ENCODE measurements around the gene DAPK2.
"Not testable (repeated sequence)": the region's sequence is repeated elsewhere in the genome, so short reads cannot be mapped to it uniquely, and the experiment has no call there.

The DAPK2 gene

GRCh38 chr15:63968700-63969099 is 77.6 kb downstream of the DAPK2 start:
- Histone ChIP-seq H2AFZ (ENCODE audit: low read depth, low read length) (no peak overlapping the region), H4K20me1 (ENCODE audit: insufficient read depth, low read length) (no peaks in the 10 kb centered on the region), H3K4me2 (ENCODE audit: insufficient read depth, low read length) (no peak overlapping the region), H3K27me3 (ENCODE audit: insufficient read depth, low read length, poor library complexity) (peaks cover 3% of the 10 kb centered on the region), H3K79me2 (ENCODE audit: insufficient read depth, low read length) (no peaks in the 10 kb centered on the region), H3K9me3 (ENCODE audit: insufficient read depth, low read length, severe bottlenecking) (no peaks in the 10 kb centered on the region), H3K4me3 (ENCODE audit: low read depth in 1 of 2, low read length in 2 of 2) (no peak overlapping the region), H3K27ac (ENCODE audit: low read length) (no peak overlapping the region), H3K4me1 (ENCODE audit: insufficient read depth, low read length) (no peaks in the 10 kb centered on the region), H3K36me3 (ENCODE audit: insufficient read depth, low read length) (no peaks in the 10 kb centered on the region), H3K9ac (ENCODE audit: low read depth, low read length) (no peak overlapping the region)
- ATAC-seq (ENCODE audit: insufficient read depth, low read depth) (no peak), DNase-seq (no peak)
- TF ChIP-seq EZH2 (IDR thresholded peaks at IDR 0.05; ENCODE audit: borderline replicate concordance, low read depth, low read length, severe bottlenecking), result no peak

GRCh38 chr15:63968122-63968524 is 78.2 kb downstream of the DAPK2 start:
- Histone ChIP-seq H3K27ac (ENCODE audit: low read length) (no peak overlapping the region), H3K4me2 (ENCODE audit: insufficient read depth, low read length) (no peak overlapping the region), H3K4me3 (ENCODE audit: low read depth in 1 of 2, low read length in 2 of 2) (no peak overlapping the region), H3K4me1 (ENCODE audit: insufficient read depth, low read length) (no peaks in the 10 kb centered on the region), H3K79me2 (ENCODE audit: insufficient read depth, low read length) (no peaks in the 10 kb centered on the region), H3K27me3 (ENCODE audit: insufficient read depth, low read length, poor library complexity) (peaks cover 3% of the 10 kb centered on the region), H2AFZ (ENCODE audit: low read depth, low read length) (no peak overlapping the region), H3K9me3 (ENCODE audit: insufficient read depth, low read length, severe bottlenecking) (no peaks in the 10 kb centered on the region), H3K36me3 (ENCODE audit: insufficient read depth, low read length) (no peaks in the 10 kb centered on the region), H3K9ac (ENCODE audit: low read depth, low read length) (no peak overlapping the region), H4K20me1 (ENCODE audit: insufficient read depth, low read length) (no peaks in the 10 kb centered on the region)
- ATAC-seq (ENCODE audit: insufficient read depth, low read depth) (no peak), DNase-seq (no peak)
- TF ChIP-seq, protein P1, sequence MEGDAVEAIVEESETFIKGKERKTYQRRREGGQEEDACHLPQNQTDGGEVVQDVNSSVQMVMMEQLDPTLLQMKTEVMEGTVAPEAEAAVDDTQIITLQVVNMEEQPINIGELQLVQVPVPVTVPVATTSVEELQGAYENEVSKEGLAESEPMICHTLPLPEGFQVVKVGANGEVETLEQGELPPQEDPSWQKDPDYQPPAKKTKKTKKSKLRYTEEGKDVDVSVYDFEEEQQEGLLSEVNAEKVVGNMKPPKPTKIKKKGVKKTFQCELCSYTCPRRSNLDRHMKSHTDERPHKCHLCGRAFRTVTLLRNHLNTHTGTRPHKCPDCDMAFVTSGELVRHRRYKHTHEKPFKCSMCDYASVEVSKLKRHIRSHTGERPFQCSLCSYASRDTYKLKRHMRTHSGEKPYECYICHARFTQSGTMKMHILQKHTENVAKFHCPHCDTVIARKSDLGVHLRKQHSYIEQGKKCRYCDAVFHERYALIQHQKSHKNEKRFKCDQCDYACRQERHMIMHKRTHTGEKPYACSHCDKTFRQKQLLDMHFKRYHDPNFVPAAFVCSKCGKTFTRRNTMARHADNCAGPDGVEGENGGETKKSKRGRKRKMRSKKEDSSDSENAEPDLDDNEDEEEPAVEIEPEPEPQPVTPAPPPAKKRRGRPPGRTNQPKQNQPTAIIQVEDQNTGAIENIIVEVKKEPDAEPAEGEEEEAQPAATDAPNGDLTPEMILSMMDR (IDR thresholded peaks at IDR 0.05; ENCODE audit: borderline replicate concordance, extremely low read depth, low read length, poor library complexity, severe bottlenecking), result no peak
- TF ChIP-seq EZH2 (IDR thresholded peaks at IDR 0.05; ENCODE audit: borderline replicate concordance, low read depth, low read length, severe bottlenecking), result no peak

- Histone ChIP-seq H3K9me3 (ENCODE audit: insufficient read depth, low read length, severe bottlenecking) (no peaks in the 10 kb centered on the region), H3K4me2 (ENCODE audit: insufficient read depth, low read length) (no peak overlapping the region), H3K79me2 (ENCODE audit: insufficient read depth, low read length) (no peaks in the 10 kb centered on the region), H4K20me1 (ENCODE audit: insufficient read depth, low read length) (no peaks in the 10 kb centered on the region), H3K27ac (ENCODE audit: low read length) (no peak overlapping the region), H3K36me3 (ENCODE audit: insufficient read depth, low read length) (no peaks in the 10 kb centered on the region), H3K4me1 (ENCODE audit: insufficient read depth, low read length) (no peaks in the 10 kb centered on the region), H2AFZ (ENCODE audit: low read depth, low read length) (no peak overlapping the region), H3K4me3 (ENCODE audit: low read depth in 1 of 2, low read length in 2 of 2) (no peak overlapping the region), H3K27me3 (ENCODE audit: insufficient read depth, low read length, poor library complexity) (peaks cover 3% of the 10 kb centered on the region), H3K9ac (ENCODE audit: low read depth, low read length) (no peak overlapping the region)
- no peak for DNase-seq
- ATAC-seq (ENCODE audit: insufficient read depth, low read depth), result no peak
- TF ChIP-seq EZH2 (IDR thresholded peaks at IDR 0.05; ENCODE audit: borderline replicate concordance, low read depth, low read length, severe bottlenecking), result no peak
- TF ChIP-seq, protein P1 (IDR thresholded peaks at IDR 0.05; ENCODE audit: borderline replicate concordance, extremely low read depth, low read length, poor library complexity, severe bottlenecking), result no peak
These were observed 78.7 kb downstream of the DAPK2 start for GRCh38 chr15:63967616-63968015.

DNA sequence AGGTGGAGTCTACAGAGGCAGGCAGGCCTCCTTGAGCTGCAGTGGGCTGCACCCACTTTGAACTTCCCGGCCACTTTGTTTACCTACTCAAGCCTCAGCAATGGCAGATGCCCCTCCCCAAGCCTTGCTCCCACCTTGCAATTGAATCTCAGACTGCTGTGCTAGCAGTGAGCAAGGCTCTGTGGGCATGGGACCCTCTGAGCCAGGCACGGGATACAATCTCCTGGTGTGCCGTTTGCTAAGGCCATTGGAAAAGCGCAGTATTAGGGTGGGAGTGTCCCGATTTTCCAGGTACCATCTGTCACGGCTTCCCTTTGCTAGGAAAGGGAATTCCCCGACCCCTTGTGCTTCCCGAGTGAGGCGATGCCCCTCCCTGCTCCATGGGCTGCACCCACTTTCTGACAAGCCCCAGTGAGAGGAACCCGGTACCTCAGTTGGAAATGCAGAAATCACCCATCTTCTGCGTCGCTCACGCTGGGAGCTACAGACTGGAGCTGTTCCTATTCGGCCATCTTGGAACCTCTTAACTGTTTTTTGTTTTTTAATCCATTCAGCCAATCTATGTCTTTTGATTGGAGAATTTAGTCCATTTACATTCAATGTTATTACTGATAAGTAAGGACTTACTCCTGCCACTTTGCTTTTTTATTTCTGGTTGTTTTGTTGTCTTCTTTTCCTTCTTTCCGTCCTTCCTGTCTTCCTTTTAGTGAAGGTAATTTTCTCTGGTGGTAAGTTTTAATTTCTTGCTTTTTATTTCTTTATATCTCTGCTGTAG is 83.2 kb downstream of the DAPK2 start:
- not testable (repeated sequence) for H3K36me3 ChIP-seq (ENCODE audit: insufficient read depth, low read length)

More for the DNA sequence above, 83.2 kb downstream of the DAPK2 start:
- ATAC-seq (ENCODE audit: insufficient read depth, low read depth); DNase-seq; H3K9ac ChIP-seq (ENCODE audit: low read depth, low read length); H3K4me1 ChIP-seq (ENCODE audit: insufficient read depth, low read length); H3K9me3 ChIP-seq (ENCODE audit: insufficient read depth, low read length, severe bottlenecking); H2AFZ ChIP-seq (ENCODE audit: low read depth, low read length); H3K4me3 ChIP-seq (ENCODE audit: low read depth in 1 of 2, low read length in 2 of 2); H3K4me2 ChIP-seq (ENCODE audit: insufficient read depth, low read length); H3K27ac ChIP-seq (ENCODE audit: low read length); H3K27me3 ChIP-seq (ENCODE audit: insufficient read depth, low read length, poor library complexity); H3K79me2 ChIP-seq (ENCODE audit: insufficient read depth, low read length); H4K20me1 ChIP-seq (ENCODE audit: insufficient read depth, low read length): not testable (repeated sequence)
